Vagina (tissue), 2 donors: ENCODE data around the gene REPS2.

ENCODE experiments used
- POLR2A ChIP-seq, 2 donors: fragments of 450-650 bp; IDR thresholded peaks; one replicate each; pipeline ENCODE4 v1.6.1; 2017; ENCODE audit warnings: antibody characterized with exemption in 2 of 2, mild to moderate bottlenecking in 2 of 2, moderate library complexity in 2 of 2
- POLR2AphosphoS5 ChIP-seq, 2 donors: sonication (generic); formaldehyde crosslinking; IDR thresholded peaks; one replicate each; pipeline ENCODE4 v1.9.0; 2017; ENCODE audit warnings: antibody characterized with exemption in 2 of 2, mild to moderate bottlenecking in 2 of 2, low read depth in 1 of 2; ENCODE audit not compliant: insufficient read depth in 1 of 2
- TF ChIP-seq, protein P1 (sequence below), 3 experiments: fragments of 450-650 bp in 2 of 3; fragments of 200-600 bp in 1 of 3; sonication (generic) in 1 of 3; IDR thresholded peaks; one replicate each; pipeline ENCODE4 v1.5.1; 2017 to 2019; ENCODE audit warnings: antibody characterized with exemption in 3 of 3, mild to moderate bottlenecking in 2 of 3, moderate library complexity in 2 of 3

DNA sequence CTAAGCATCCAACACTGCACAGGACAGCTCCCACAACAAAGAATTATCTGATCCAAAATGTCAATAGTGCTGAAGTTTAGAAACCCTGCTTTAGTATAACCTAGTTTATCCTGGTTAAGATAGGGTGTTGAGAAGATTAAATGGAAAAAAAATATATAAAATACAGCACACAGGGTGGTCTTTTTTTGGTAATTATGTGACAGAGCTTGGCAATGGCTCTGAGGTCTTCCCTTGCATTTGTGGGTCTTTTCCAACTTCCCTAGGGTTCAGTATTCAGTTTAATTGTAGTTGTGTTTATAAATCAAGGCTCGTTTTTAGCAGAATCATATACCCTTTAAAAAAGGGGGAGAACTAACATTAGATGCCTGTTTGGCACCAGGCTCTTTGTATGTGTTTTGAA lies 36.6 kb downstream of the REPS2 start:
- TF ChIP-seq, protein P1, sequence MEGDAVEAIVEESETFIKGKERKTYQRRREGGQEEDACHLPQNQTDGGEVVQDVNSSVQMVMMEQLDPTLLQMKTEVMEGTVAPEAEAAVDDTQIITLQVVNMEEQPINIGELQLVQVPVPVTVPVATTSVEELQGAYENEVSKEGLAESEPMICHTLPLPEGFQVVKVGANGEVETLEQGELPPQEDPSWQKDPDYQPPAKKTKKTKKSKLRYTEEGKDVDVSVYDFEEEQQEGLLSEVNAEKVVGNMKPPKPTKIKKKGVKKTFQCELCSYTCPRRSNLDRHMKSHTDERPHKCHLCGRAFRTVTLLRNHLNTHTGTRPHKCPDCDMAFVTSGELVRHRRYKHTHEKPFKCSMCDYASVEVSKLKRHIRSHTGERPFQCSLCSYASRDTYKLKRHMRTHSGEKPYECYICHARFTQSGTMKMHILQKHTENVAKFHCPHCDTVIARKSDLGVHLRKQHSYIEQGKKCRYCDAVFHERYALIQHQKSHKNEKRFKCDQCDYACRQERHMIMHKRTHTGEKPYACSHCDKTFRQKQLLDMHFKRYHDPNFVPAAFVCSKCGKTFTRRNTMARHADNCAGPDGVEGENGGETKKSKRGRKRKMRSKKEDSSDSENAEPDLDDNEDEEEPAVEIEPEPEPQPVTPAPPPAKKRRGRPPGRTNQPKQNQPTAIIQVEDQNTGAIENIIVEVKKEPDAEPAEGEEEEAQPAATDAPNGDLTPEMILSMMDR (IDR thresholded peaks at IDR 0.05) = no peak
- TF ChIP-seq POLR2A (IDR thresholded peaks at IDR 0.05) (no peak), POLR2AphosphoS5 (IDR thresholded peaks at IDR 0.05; ENCODE audit: insufficient read depth in 1 of 2, low read depth in 1 of 2) (no peak)
